ENCODE data around the gene TRIO. TPM values are rescaled to one million over a fixed set of nuclear protein-coding genes. Genes with fewer than 3 reads are reported as not detected.

The TRIO gene
- total RNA-seq, 2 experiments from 2014 or later = 4.1 to 6.5 TPM

- H3K36me3 Mint-ChIP-seq (ENCODE audit: low read depth) = no peaks in the 10 kb centered on the region
- DNase-seq = no peak
- no peak for ATAC-seq (ENCODE audit: poor library complexity)
- Histone ChIP-seq H3K27ac (ENCODE audit: low read depth in 1 of 2, low read length in 2 of 2) (no peak overlapping the region), H3K9me3 (ENCODE audit: control insufficient read depth in 1 of 2, insufficient read depth in 1 of 2, low read length in 2 of 2) (no peaks in the 10 kb centered on the region), H3K36me3 (ENCODE audit: insufficient read depth, low read length) (no peaks in the 10 kb centered on the region), H3K4me1 (ENCODE audit: insufficient read depth, low read length) (no peaks in the 10 kb centered on the region), H3K4me3 (ENCODE audit: low read length) (no peak overlapping the region), H3K27me3 (ENCODE audit: control insufficient read depth in 1 of 2, insufficient read depth in 2 of 2, low read length in 2 of 2) (peaks cover 0 to 5% of the 10 kb centered on the region in 2 experiments)
- H3K4me1 Mint-ChIP-seq (ENCODE audit: low read depth) = no peaks in the 10 kb centered on the region
- intact Hi-C loops (cut with DNase I, micrococcal nuclease) = no loop called here
- peaks cover 4% of the 10 kb centered on the region for H3K27me3 Mint-ChIP-seq
- ChIA-PET CTCF (no interaction called here), POLR2A (no interaction called here)
- TF ChIP-seq CTCF (IDR thresholded peaks at IDR 0.05) = no peak
- H3K4me3 Mint-ChIP-seq = no peak overlapping the region
- H3K9me3 Mint-ChIP-seq = no peaks in the 10 kb centered on the region
- H3K27ac Mint-ChIP-seq = no peak overlapping the region
These were observed 53.9 kb downstream of the TRIO start for GRCh38 chr5:14197056-14197455.

- intact Hi-C loops (cut with DNase I, micrococcal nuclease) = no loop called here
- no peak overlapping the region for H3K27ac Mint-ChIP-seq
- Histone ChIP-seq H3K27me3 (ENCODE audit: control insufficient read depth in 1 of 2, insufficient read depth in 2 of 2, low read length in 2 of 2) (peaks cover 2 to 5% of the 10 kb centered on the region in 2 experiments), H3K4me3 (ENCODE audit: low read length) (no peak overlapping the region), H3K4me1 (ENCODE audit: insufficient read depth, low read length) (no peaks in the 10 kb centered on the region), H3K36me3 (ENCODE audit: insufficient read depth, low read length) (no peaks in the 10 kb centered on the region), H3K9me3 (ENCODE audit: control insufficient read depth in 1 of 2, insufficient read depth in 1 of 2, low read length in 2 of 2) (no peaks in the 10 kb centered on the region), H3K27ac (ENCODE audit: low read depth in 1 of 2, low read length in 2 of 2) (no peak overlapping the region)
- peaks cover 8% of the 10 kb centered on the region for H3K27me3 Mint-ChIP-seq
- ChIA-PET CTCF (no interaction called here), POLR2A (no interaction called here)
- DNase-seq (no peak), ATAC-seq (ENCODE audit: poor library complexity) (no peak)
- peaks cover 5% of the 10 kb centered on the region for H3K4me1 Mint-ChIP-seq (ENCODE audit: low read depth)
- no peak overlapping the region for H3K4me3 Mint-ChIP-seq
- H3K36me3 Mint-ChIP-seq (ENCODE audit: low read depth) = no peaks in the 10 kb centered on the region
- no peak for TF ChIP-seq CTCF (IDR thresholded peaks at IDR 0.05)
- H3K9me3 Mint-ChIP-seq = no peaks in the 10 kb centered on the region
These were observed 56.8 kb downstream of the TRIO start for GRCh38 chr5:14199902-14200301.

- Histone ChIP-seq H3K4me1 (ENCODE audit: insufficient read depth, low read length) (no peaks in the 10 kb centered on the region), H3K27ac (ENCODE audit: low read depth in 1 of 2, low read length in 2 of 2) (no peak overlapping the region), H3K27me3 (ENCODE audit: control insufficient read depth in 1 of 2, insufficient read depth in 2 of 2, low read length in 2 of 2) (peaks cover 5% of the 10 kb centered on the region in 2 experiments), H3K9me3 (ENCODE audit: control insufficient read depth in 1 of 2, insufficient read depth in 1 of 2, low read length in 2 of 2) (no peaks in the 10 kb centered on the region), H3K36me3 (ENCODE audit: insufficient read depth, low read length) (no peaks in the 10 kb centered on the region), H3K4me3 (ENCODE audit: low read length) (no peak overlapping the region)
- CTCF ChIA-PET = no interaction called here
- POLR2A ChIA-PET = no interaction called here
- DNase-seq (no peak), ATAC-seq (ENCODE audit: poor library complexity) (no peak)
- no peak for TF ChIP-seq CTCF (IDR thresholded peaks at IDR 0.05)
- Mint-ChIP-seq H3K27ac (no peak overlapping the region), H3K36me3 (ENCODE audit: low read depth) (no peaks in the 10 kb centered on the region), H3K4me1 (ENCODE audit: low read depth) (peaks cover 10% of the 10 kb centered on the region), H3K4me3 (no peak overlapping the region), H3K27me3 (peaks cover 7% of the 10 kb centered on the region), H3K9me3 (no peaks in the 10 kb centered on the region)
- intact Hi-C loops (cut with DNase I, micrococcal nuclease) = no loop called here
These were observed 57.3 kb downstream of the TRIO start for GRCh38 chr5:14200312-14200990.
